PC-9 (cell line): ENCODE measurements around the gene HDAC1. TPM values are rescaled to one million over a fixed set of nuclear protein-coding genes. Genes with fewer than 3 reads are reported as not detected.
A peak's percentile ranks its signal among the peaks of the same experiment; 100 is the strongest.

Experiments used
- BruUV-seq: library from RNA; stranded (reverse); fragments of 400-500 nt; replicated peaks from 2 replicates; lab custom pipeline; 2021; lab: Mats Ljungman, UMichigan
- CTCF ChIA-PET: fragments of 300-600 bp; sonication (Branson Sonifier 250); formaldehyde crosslinking; loops from one replicate; lab custom pipeline; 2022; ENCODE audit warnings: antibody characterized with exemption; lab: Charles Lee
- POLR2A ChIA-PET: fragments of 300-600 bp; sonication (Branson Sonifier 250); formaldehyde crosslinking; loops from one replicate; lab custom pipeline; 2022; ENCODE audit warnings: antibody characterized with exemption; ENCODE audit not compliant: unreplicated experiment; lab: Charles Lee
- DNase-seq, 2 experiments: peaks; one replicate each; pipeline versions ENCODE4 v3.0.0 to v3.0.0-alpha.2; 2015 to 2022; ENCODE audit warnings: mixed read lengths in 1 of 2
- H2AFZ ChIP-seq: fragments of 200-600 bp; sonication (generic); 2 replicates; pipeline ENCODE4 v1.8.1; 2017; ENCODE audit warnings: antibody characterized with exemption
- H3F3A ChIP-seq: fragments of 200-600 bp; sonication (generic); 2 replicates; pipeline ENCODE4 v1.8.1; 2017; ENCODE audit warnings: antibody characterized with exemption, mild to moderate bottlenecking, low read depth; ENCODE audit not compliant: insufficient read depth
- H3K27ac ChIP-seq: fragments of 200-600 bp; sonication (generic); 2 replicates; pipeline ENCODE4 v1.6.1; 2016; ENCODE audit warnings: mixed run types
- H3K27me3 ChIP-seq: fragments of 200-600 bp; sonication (generic); 2 replicates; pipeline ENCODE4 v1.6.1; 2016; ENCODE audit warnings: low read depth, mixed run types; ENCODE audit not compliant: insufficient read depth
- H3K36me3 ChIP-seq: fragments of 200-600 bp; sonication (generic); 2 replicates; pipeline ENCODE4 v1.6.1; 2016; ENCODE audit warnings: low read depth, mixed run types
- H3K4me1 ChIP-seq: fragments of 200-600 bp; sonication (generic); replicated peaks from 2 replicates; pipeline ENCODE4 v1.6.1; 2016; ENCODE audit warnings: mixed run types; ENCODE audit not compliant: insufficient read depth
- H3K4me2 ChIP-seq: fragments of 200-600 bp; sonication (generic); 2 replicates; pipeline ENCODE4 v1.6.1; 2017; ENCODE audit warnings: mixed run types
- H3K4me3 ChIP-seq: fragments of 200-600 bp; sonication (generic); 2 replicates; pipeline ENCODE4 v1.6.1; 2016; ENCODE audit warnings: mixed run types
- H3K79me2 ChIP-seq: fragments of 200-600 bp; sonication (generic); 2 replicates; pipeline ENCODE4 v1.6.1; 2017; ENCODE audit warnings: low read depth, mixed run types
- H3K9me2 ChIP-seq: fragments of 200-600 bp; sonication (generic); 2 replicates; pipeline ENCODE4 v1.8.1; 2017; ENCODE audit warnings: mild to moderate bottlenecking; ENCODE audit not compliant: insufficient read depth
- H3K9me3 ChIP-seq: fragments of 200-600 bp; sonication (generic); 2 replicates; pipeline ENCODE4 v1.8.1; 2016; ENCODE audit warnings: low read depth; ENCODE audit not compliant: insufficient read depth
- H4K20me1 ChIP-seq: fragments of 200-600 bp; sonication (generic); 2 replicates; pipeline ENCODE4 v1.8.1; 2017; ENCODE audit not compliant: insufficient read depth
- CTCF ChIP-seq: fragments of 200-600 bp; sonication (generic); conservative IDR thresholded peaks from 2 replicates; pipeline ENCODE4 v1.6.1; 2017; ENCODE audit warnings: mixed run types, antibody characterized with exemption, mild to moderate bottlenecking, moderate library complexity
- EZH2 ChIP-seq: fragments of 200-600 bp; sonication (generic); IDR thresholded peaks from 2 replicates; pipeline ENCODE4 v1.8.0; 2017; ENCODE audit warnings: antibody characterized with exemption, low read depth
- intact Hi-C: fragments of 100-400 bp; cut with micrococcal nuclease; formaldehyde crosslinking; loops from one replicate; pipeline ENCODE4 v1.10.0; 2022; ENCODE audit not compliant: unreplicated experiment
- total RNA-seq: library from RNA; stranded (reverse); gene quantifications from 2 replicates; pipeline ENCODE4 v1.2.3, GENCODE V29; 2021

The HDAC1 gene
- total RNA-seq, 1 experiment from 2014 or later, result 171 TPM

- CTCF ChIA-PET, result interaction anchor here (0.5 to 0.7 kb wide), 3 partner anchors 11 to 160 kb away, joined by 3 to 4 read pairs (median 4); no protein-coding TSS in a partner anchor
- no peak overlapping the region for H3K27ac ChIP-seq
These were observed 43.6 kb downstream of the HDAC1 start for GRCh38 chr1:32335535-32335789.

GRCh38 chr1:32335790-32336590 lies 44.1 kb downstream of the HDAC1 start, which contains the start of gene MARCKSL1:
Gene MARCKSL1, minus strand, starts transcription at chr1:32336233. Its CDS starts 200 bp downstream, at chr1:32336033.
- H3K79me2 ChIP-seq, result peaks cover 13% of the 10 kb centered on the region
- peak within 1 kb of the TSS; percentile 56; the same call in 1 of the 2 replicates for H2AFZ ChIP-seq
- H3K9me2 ChIP-seq, result no peaks in the 10 kb centered on the region
- no peak within 1 kb of the TSS for H3K27ac ChIP-seq
- BruUV-seq, result no TSS peak
- peak within 1 kb of the TSS; percentile 79 for H3K4me3 ChIP-seq
- no peak for TF ChIP-seq CTCF
- intact Hi-C loops, result loop anchor here (2.0 kb wide), 1 partner anchor 15 kb away; no protein-coding TSS in a partner anchor
- POLR2A ChIA-PET, result interaction anchor here (0.5 to 0.7 kb wide), 8 partner anchors 15 to 815 kb away, joined by 3 to 6 read pairs (median 4); partner anchors contain the start of genes BSDC1 and CCDC28B
- H3K4me1 ChIP-seq, result peaks cover 50% of the 10 kb centered on the region
- H3F3A ChIP-seq, result peaks cover 40% of the 10 kb centered on the region
- peak; percentile 53 to 80 for DNase-seq
- no peaks in the 10 kb centered on the region for H4K20me1 ChIP-seq
- CTCF ChIA-PET, result interaction anchor here (0.5 to 0.7 kb wide), 3 partner anchors 12 to 161 kb away, joined by 3 to 4 read pairs (median 4); no protein-coding TSS in a partner anchor
- peaks cover 2% of the 10 kb centered on the region; the same call in 1 of the 2 replicates for H3K36me3 ChIP-seq
- H3K9me3 ChIP-seq, result no peaks in the 10 kb centered on the region
- peak within 1 kb of the TSS; percentile 84 for H3K4me2 ChIP-seq
- no peaks in the 10 kb centered on the region for H3K27me3 ChIP-seq

More at GRCh38 chr1:32335535-32335789, 43.6 kb downstream of the HDAC1 start:
- Histone ChIP-seq H3K27me3 (no peaks in the 10 kb centered on the region), H3F3A (peaks cover 43% of the 10 kb centered on the region), H3K4me1 (peaks cover 50% of the 10 kb centered on the region), H3K79me2 (peaks cover 13% of the 10 kb centered on the region), H3K9me3 (no peaks in the 10 kb centered on the region), H4K20me1 (no peaks in the 10 kb centered on the region), H3K9me2 (no peaks in the 10 kb centered on the region), H3K4me2 (peak overlapping the region; percentile 84), H2AFZ (peak overlapping the region; percentile 56; the same call in 1 of the 2 replicates), H3K36me3 (peaks cover 2% of the 10 kb centered on the region; the same call in 1 of the 2 replicates), H3K4me3 (peak overlapping the region; percentile 79)
- POLR2A ChIA-PET, result interaction anchor here (0.6 kb wide), 4 partner anchors 11 to 815 kb away, joined by 3 to 7 read pairs (median 4); no protein-coding TSS in a partner anchor
- TF ChIP-seq EZH2 (no peak), CTCF (no peak)
- no peak for DNase-seq
- intact Hi-C loops, result no loop called here
- BruUV-seq, result no TSS peak

- H3F3A ChIP-seq, result peaks cover 39% of the 10 kb centered on the region
- no peak for TF ChIP-seq EZH2
- H3K9me3 ChIP-seq, result no peaks in the 10 kb centered on the region
- H3K79me2 ChIP-seq, result peaks cover 13% of the 10 kb centered on the region
- peaks cover 2% of the 10 kb centered on the region; the same call in 1 of the 2 replicates for H3K36me3 ChIP-seq
- peaks cover 45% of the 10 kb centered on the region for H3K4me1 ChIP-seq
- H3K27me3 ChIP-seq, result no peaks in the 10 kb centered on the region
- no peak for DNase-seq
- H3K4me2 ChIP-seq, result peak overlapping the region; percentile 84
- intact Hi-C loops, result loop anchor here (2.0 kb wide), 1 partner anchor 14 kb away; no protein-coding TSS in a partner anchor
- no peak overlapping the region for H3K27ac ChIP-seq
- no peak overlapping the region for H2AFZ ChIP-seq
- H3K9me2 ChIP-seq, result no peaks in the 10 kb centered on the region
- no peak overlapping the region for H3K4me3 ChIP-seq
- ChIA-PET CTCF (no interaction called here), POLR2A (interaction anchor here (0.5 to 0.7 kb wide), 6 partner anchors 15 to 355 kb away, joined by 3 to 6 read pairs (median 4); partner anchors contain the start of genes BSDC1 and CCDC28B)
- H4K20me1 ChIP-seq, result no peaks in the 10 kb centered on the region
- BruUV-seq, result no TSS peak
These were observed 44.7 kb downstream of the HDAC1 start for GRCh38 chr1:32336591-32336932.
